ENCODE measurements around the gene YTHDF1.

YTHDF1 gene

GRCh38 chr20:63219447-63219821, 3.5 kb upstream of the YTHDF1 start:
- no peak for DNase-seq (ENCODE audit: low read depth)
- no peak overlapping the region for H3K4me3 ChIP-seq (ENCODE audit: control insufficient read depth, low read depth, low read length)
- TF ChIP-seq CTCF (IDR thresholded peaks at IDR 0.05; ENCODE audit: control insufficient read depth, insufficient read depth, low read depth, low read length, missing control alignments), result no peak

GRCh38 chr20:63218701-63219446, 2.9 kb upstream of the YTHDF1 start:
- DNase-seq (ENCODE audit: low read depth), result no peak
- TF ChIP-seq CTCF (IDR thresholded peaks at IDR 0.05; ENCODE audit: control insufficient read depth, insufficient read depth, low read depth, low read length, missing control alignments), result no peak
- H3K4me3 ChIP-seq (ENCODE audit: control insufficient read depth, low read depth, low read length), result no peak overlapping the region

GRCh38 chr20:63217706-63218105, 1.8 kb upstream of the YTHDF1 start:
- DNase-seq (ENCODE audit: low read depth), result no peak
- no peak overlapping the region for H3K4me3 ChIP-seq (ENCODE audit: control insufficient read depth, low read depth, low read length)
- TF ChIP-seq CTCF (IDR thresholded peaks at IDR 0.05; ENCODE audit: control insufficient read depth, insufficient read depth, low read depth, low read length, missing control alignments), result no peak

GRCh38 chr20:63216849-63217471, 1.0 kb upstream of the YTHDF1 start:
- DNase-seq (ENCODE audit: low read depth), result no peak
- peak overlapping the region; percentile 76 for H3K4me3 ChIP-seq (ENCODE audit: control insufficient read depth, low read depth, low read length)
- TF ChIP-seq CTCF (IDR thresholded peaks at IDR 0.05; ENCODE audit: control insufficient read depth, insufficient read depth, low read depth, low read length, missing control alignments), result no peak

- H3K4me3 ChIP-seq (ENCODE audit: control insufficient read depth, low read depth, low read length), result peak overlapping the region; percentile 92
- peak; percentile 69 for TF ChIP-seq CTCF (IDR thresholded peaks at IDR 0.05; ENCODE audit: control insufficient read depth, insufficient read depth, low read depth, low read length, missing control alignments)
- no peak for DNase-seq (ENCODE audit: low read depth)
Measured at GRCh38 chr20:63215101-63216040, 560 bp downstream of the YTHDF1 start.

- no peak for DNase-seq (ENCODE audit: low read depth)
- peak overlapping the region; percentile 92 for H3K4me3 ChIP-seq (ENCODE audit: control insufficient read depth, low read depth, low read length)
- TF ChIP-seq CTCF (IDR thresholded peaks at IDR 0.05; ENCODE audit: control insufficient read depth, insufficient read depth, low read depth, low read length, missing control alignments), result no peak
Measured at GRCh38 chr20:63214514-63214913, 1.4 kb downstream of the YTHDF1 start.
